CD4-positive, alpha-beta memory T cell (primary cell): Measurements from ENCODE around the gene FBN2. TPM values are rescaled to one million over a fixed set of nuclear protein-coding genes. Genes with fewer than 3 reads are reported as not detected.

Experiments
- CTCF ChIA-PET: fragments of 350-600 bp; sonication (Branson Sonifier 250); formaldehyde crosslinking; loops from one replicate; lab custom pipeline; 2021; ENCODE audit warnings: inconsistent platforms; ENCODE audit not compliant: partially characterized antibody; lab: Charles Lee
- POLR2A ChIA-PET: fragments of 350-600 bp; sonication (Branson Sonifier 250); formaldehyde crosslinking; loops from one replicate; lab custom pipeline; 2021; ENCODE audit not compliant: partially characterized antibody; lab: Charles Lee
- DNase-seq, 5 donors: peaks; one replicate each; pipeline versions ENCODE4 v3.0.0 to v3.0.0-alpha.2; 2020 to 2022; ENCODE audit warnings: mixed read lengths in 1 of 5
- H3K27ac ChIP-seq: one replicate; pipeline ENCODE4 v1.7.0; 2013; ENCODE audit warnings: low read depth, low read length
- H3K27me3 ChIP-seq: 2 replicates; pipeline ENCODE4 v1.7.0; 2013; ENCODE audit warnings: mild to moderate bottlenecking, low read length, moderate library complexity; ENCODE audit not compliant: insufficient read depth
- H3K36me3 ChIP-seq: 2 replicates; pipeline ENCODE4 v1.7.0; 2013; ENCODE audit warnings: mild to moderate bottlenecking, low read length, moderate library complexity; ENCODE audit not compliant: insufficient read depth
- H3K4me1 ChIP-seq: 2 replicates; pipeline ENCODE4 v1.7.0; 2013; ENCODE audit warnings: mild to moderate bottlenecking, low read length, moderate library complexity; ENCODE audit not compliant: insufficient read depth
- H3K4me3 ChIP-seq, 2 donors: one replicate each; pipeline ENCODE4 v1.7.0; 2013; ENCODE audit warnings: low read length in 2 of 2, mild to moderate bottlenecking in 1 of 2
- H3K9me3 ChIP-seq, 2 donors: one replicate each; pipeline ENCODE4 v1.7.0; 2013; ENCODE audit warnings: low read length in 2 of 2, control low read depth in 1 of 2; ENCODE audit not compliant: control insufficient read depth in 1 of 2
- H3K27ac Mint-ChIP-seq, 7 donors: one replicate each; pipeline ENCODE4 v1.8.0; 2020 to 2021; ENCODE audit warnings: mixed read lengths in 7 of 7, mild to moderate bottlenecking in 6 of 7, inconsistent platforms in 3 of 7, moderate library complexity in 3 of 7
- H3K27me3 Mint-ChIP-seq, 2 donors: one replicate each; pipeline ENCODE4 v1.8.0; 2020 to 2021; ENCODE audit warnings: mixed read lengths in 2 of 2
- H3K36me3 Mint-ChIP-seq, 2 donors: one replicate each; pipeline ENCODE4 v1.8.0; 2020 to 2021; ENCODE audit warnings: mixed read lengths in 2 of 2, inconsistent platforms in 1 of 2, mild to moderate bottlenecking in 1 of 2
- H3K4me1 Mint-ChIP-seq, 4 donors: one replicate each; pipeline ENCODE4 v1.8.0; 2020 to 2021; ENCODE audit warnings: mixed read lengths in 4 of 4, mild to moderate bottlenecking in 1 of 4
- H3K4me3 Mint-ChIP-seq, 8 donors: one replicate each; pipeline ENCODE4 v1.8.0; 2020 to 2021; ENCODE audit warnings: mixed read lengths in 8 of 8, mild to moderate bottlenecking in 7 of 8, moderate library complexity in 6 of 8, inconsistent platforms in 3 of 8
- H3K9me3 Mint-ChIP-seq, 8 donors: one replicate each; pipeline ENCODE4 v1.8.0; 2020 to 2021; ENCODE audit warnings: mixed read lengths in 8 of 8, mild to moderate bottlenecking in 5 of 8, inconsistent platforms in 3 of 8, moderate library complexity in 1 of 8
- intact Hi-C: fragments of 100-400 bp; cut with micrococcal nuclease; formaldehyde crosslinking; loops from one replicate; pipeline ENCODE4 v1.15.1; 2023
- polyA plus RNA-seq, 2 donors: library from polyadenylated mRNA; unstranded; fragments of 300-500 nt; fragmentation: Illumina TruSeq; gene quantifications; one replicate each; pipeline ENCODE4 v1.2.3, GENCODE V29; 2021
- total RNA-seq, 2 experiments: library from RNA; stranded (reverse); gene quantifications; one replicate each; pipeline ENCODE4 v1.2.3, GENCODE V29; 2021

Gene FBN2
- total and polyA plus RNA-seq, 4 experiments from 2014 or later = 0.15 to 0.30 TPM; not detected in 2

- Histone ChIP-seq H3K4me3 (no peak overlapping the region), H3K9me3 (no peaks in the 10 kb centered on the region), H3K36me3 (no peaks in the 10 kb centered on the region), H3K27me3 (no peaks in the 10 kb centered on the region), H3K27ac (no peak overlapping the region), H3K4me1 (no peaks in the 10 kb centered on the region)
- ChIA-PET CTCF (no interaction called here), POLR2A (no interaction called here)
- peaks cover 0 to 9% of the 10 kb centered on the region in 2 donors for H3K27me3 Mint-ChIP-seq
- no peaks in the 10 kb centered on the region for H3K4me1 Mint-ChIP-seq
- no peaks in the 10 kb centered on the region for H3K36me3 Mint-ChIP-seq
- peaks cover 0 to 8% (median 0%) of the 10 kb centered on the region in 8 donors for H3K9me3 Mint-ChIP-seq
- no peak overlapping the region for H3K4me3 Mint-ChIP-seq
- DNase-seq = no peak
- H3K27ac Mint-ChIP-seq = no peak overlapping the region
- intact Hi-C loops = no loop called here
Measured at GRCh38 chr5:128252196-128252595, 285.8 kb downstream of the FBN2 start.

- H3K27ac Mint-ChIP-seq = no peak overlapping the region
- no peak for DNase-seq
- H3K27me3 Mint-ChIP-seq = peaks cover 2 to 3% of the 10 kb centered on the region in 2 donors
- no peaks in the 10 kb centered on the region for H3K9me3 ChIP-seq
- H3K36me3 ChIP-seq = no peaks in the 10 kb centered on the region
- H3K27me3 ChIP-seq = no peaks in the 10 kb centered on the region
- no peaks in the 10 kb centered on the region for H3K4me1 ChIP-seq
- H3K4me1 Mint-ChIP-seq = no peaks in the 10 kb centered on the region
- no peak overlapping the region for H3K4me3 Mint-ChIP-seq
- no peaks in the 10 kb centered on the region for H3K36me3 Mint-ChIP-seq
- CTCF ChIA-PET = no interaction called here
- H3K9me3 Mint-ChIP-seq = no peaks in the 10 kb centered on the region
- H3K4me3 ChIP-seq = no peak overlapping the region
- POLR2A ChIA-PET = no interaction called here
- intact Hi-C loops = no loop called here
- no peak overlapping the region for H3K27ac ChIP-seq
Measured at GRCh38 chr5:128245974-128246373, 292.1 kb downstream of the FBN2 start.

- no peak overlapping the region for H3K27ac ChIP-seq
- Mint-ChIP-seq H3K27ac (no peak overlapping the region), H3K27me3 (peaks cover 5 to 6% of the 10 kb centered on the region in 2 donors), H3K4me3 (no peak overlapping the region), H3K9me3 (peaks cover 0 to under 1% (median 0%) of the 10 kb centered on the region in 8 donors), H3K4me1 (no peaks in the 10 kb centered on the region), H3K36me3 (no peaks in the 10 kb centered on the region)
- no peaks in the 10 kb centered on the region for H3K9me3 ChIP-seq
- no peak for DNase-seq
- H3K27me3 ChIP-seq = no peaks in the 10 kb centered on the region
- intact Hi-C loops = no loop called here
- POLR2A ChIA-PET = no interaction called here
- H3K4me3 ChIP-seq = no peak overlapping the region
- no peaks in the 10 kb centered on the region for H3K4me1 ChIP-seq
- H3K36me3 ChIP-seq = no peaks in the 10 kb centered on the region
- CTCF ChIA-PET = no interaction called here
Measured at GRCh38 chr5:128243958-128244582, 294.0 kb downstream of the FBN2 start.

- no peaks in the 10 kb centered on the region for H3K27me3 ChIP-seq
- H3K4me3 Mint-ChIP-seq = no peak overlapping the region
- H3K4me1 Mint-ChIP-seq = no peaks in the 10 kb centered on the region
- H3K36me3 Mint-ChIP-seq = no peaks in the 10 kb centered on the region
- intact Hi-C loops = no loop called here
- no peak overlapping the region for H3K27ac ChIP-seq
- H3K9me3 Mint-ChIP-seq = peaks cover 0 to 4% (median 0%) of the 10 kb centered on the region in 8 donors
- DNase-seq = no peak
- H3K27ac Mint-ChIP-seq = no peak overlapping the region
- H3K36me3 ChIP-seq = no peaks in the 10 kb centered on the region
- H3K4me3 ChIP-seq = no peak overlapping the region
- H3K4me1 ChIP-seq = no peaks in the 10 kb centered on the region
- H3K9me3 ChIP-seq = no peaks in the 10 kb centered on the region
- POLR2A ChIA-PET = no interaction called here
- H3K27me3 Mint-ChIP-seq = peaks cover 11 to 15% of the 10 kb centered on the region in 2 donors
- CTCF ChIA-PET = interaction anchor here (0.9 kb wide), 1 partner anchor 12 kb away, joined by 3 read pairs; no protein-coding TSS in a partner anchor
Measured at GRCh38 chr5:128241051-128241695, 296.9 kb downstream of the FBN2 start.

- Histone ChIP-seq H3K36me3 (no peaks in the 10 kb centered on the region), H3K27me3 (no peaks in the 10 kb centered on the region), H3K27ac (no peak overlapping the region), H3K4me1 (no peaks in the 10 kb centered on the region), H3K9me3 (no peaks in the 10 kb centered on the region), H3K4me3 (no peak overlapping the region)
- no peaks in the 10 kb centered on the region for H3K36me3 Mint-ChIP-seq
- no peak for DNase-seq
- no peak overlapping the region for H3K27ac Mint-ChIP-seq
- H3K27me3 Mint-ChIP-seq = peaks cover 11 to 16% of the 10 kb centered on the region in 2 donors
- H3K4me3 Mint-ChIP-seq = no peak overlapping the region
- POLR2A ChIA-PET = no interaction called here
- H3K9me3 Mint-ChIP-seq = peaks cover 0 to 4% (median 0%) of the 10 kb centered on the region in 8 donors
- CTCF ChIA-PET = no interaction called here
- intact Hi-C loops = no loop called here
- H3K4me1 Mint-ChIP-seq = no peaks in the 10 kb centered on the region
Measured at GRCh38 chr5:128237546-128237945, 300.5 kb downstream of the FBN2 start.

GRCh38 chr5:128237000-128237399, 301.0 kb downstream of the FBN2 start:
- Histone ChIP-seq H3K4me1 (no peaks in the 10 kb centered on the region), H3K9me3 (no peaks in the 10 kb centered on the region), H3K4me3 (no peak overlapping the region), H3K27me3 (no peaks in the 10 kb centered on the region), H3K36me3 (no peaks in the 10 kb centered on the region), H3K27ac (no peak overlapping the region)
- Mint-ChIP-seq H3K36me3 (no peaks in the 10 kb centered on the region), H3K4me1 (no peaks in the 10 kb centered on the region), H3K4me3 (no peak overlapping the region), H3K9me3 (peaks cover 0 to 4% (median 0%) of the 10 kb centered on the region in 8 donors), H3K27me3 (peaks cover 11 to 16% of the 10 kb centered on the region in 2 donors), H3K27ac (no peak overlapping the region)
- intact Hi-C loops = no loop called here
- DNase-seq = no peak
- POLR2A ChIA-PET = no interaction called here
- CTCF ChIA-PET = no interaction called here

- no peaks in the 10 kb centered on the region for H3K9me3 ChIP-seq
- no peak for DNase-seq
- Mint-ChIP-seq H3K9me3 (peaks cover 0 to 4% (median 0%) of the 10 kb centered on the region in 8 donors), H3K27me3 (peaks cover 9 to 16% of the 10 kb centered on the region in 2 donors), H3K27ac (no peak overlapping the region), H3K36me3 (no peaks in the 10 kb centered on the region), H3K4me3 (no peak overlapping the region), H3K4me1 (no peaks in the 10 kb centered on the region)
- no peak overlapping the region for H3K4me3 ChIP-seq
- H3K4me1 ChIP-seq = no peaks in the 10 kb centered on the region
- ChIA-PET CTCF (no interaction called here), POLR2A (no interaction called here)
- H3K36me3 ChIP-seq = no peaks in the 10 kb centered on the region
- no peaks in the 10 kb centered on the region for H3K27me3 ChIP-seq
- intact Hi-C loops = no loop called here
- H3K27ac ChIP-seq = no peak overlapping the region
Measured at GRCh38 chr5:128236334-128236733, 301.7 kb downstream of the FBN2 start.
